ENCODE data around the gene SLFN12L. TPM values are rescaled to one million over a fixed set of nuclear protein-coding genes. Genes with fewer than 3 reads are reported as not detected.
"Not testable (repeated sequence)": the region's sequence is repeated elsewhere in the genome, so short reads cannot be mapped to it uniquely, and the experiment has no call there.

SLFN12L gene
- total and polyA plus RNA-seq, 2 experiments from 2014 or later = not detected

GRCh38 chr17:35536664-35537171, 760 bp downstream of the SLFN12L start:
- Histone ChIP-seq H3K9me3 (ENCODE audit: low read depth) (no peaks in the 10 kb centered on the region), H3K36me3 (no peaks in the 10 kb centered on the region), H3K4me1 (ENCODE audit: low read depth) (no peaks in the 10 kb centered on the region), H3K27me3 (peaks cover 18% of the 10 kb centered on the region), H3K27ac (no peak overlapping the region), H3K4me3 (no peak overlapping the region)
- no peak for DNase-seq (ENCODE audit: low read depth in 1 of 2, low spot score in 1 of 2)
- no peak for TF ChIP-seq CTCF (IDR thresholded peaks at IDR 0.05; ENCODE audit: low read depth, low read length)

GRCh38 chr17:35535406-35535805, 2.1 kb downstream of the SLFN12L start:
- not testable (repeated sequence) for H3K4me1 ChIP-seq (ENCODE audit: low read depth); DNase-seq (ENCODE audit: low read depth in 1 of 2, low spot score in 1 of 2); H3K36me3 ChIP-seq; H3K27ac ChIP-seq; H3K4me3 ChIP-seq; H3K9me3 ChIP-seq (ENCODE audit: low read depth)
- peaks cover 10% of the 10 kb centered on the region for H3K27me3 ChIP-seq

GRCh38 chr17:35534576-35535093, 2.8 kb downstream of the SLFN12L start:
- TF ChIP-seq CTCF (IDR thresholded peaks at IDR 0.05; ENCODE audit: low read depth, low read length) = no peak
- no peaks in the 10 kb centered on the region for H3K36me3 ChIP-seq

GRCh38 chr17:35531160-35531559, 6.3 kb downstream of the SLFN12L start:
- Histone ChIP-seq H3K36me3 (no peaks in the 10 kb centered on the region), H3K4me3 (no peak overlapping the region), H3K27me3 (peaks cover 5% of the 10 kb centered on the region), H3K4me1 (ENCODE audit: low read depth) (no peaks in the 10 kb centered on the region), H3K27ac (no peak overlapping the region), H3K9me3 (ENCODE audit: low read depth) (no peaks in the 10 kb centered on the region)
- no peak for TF ChIP-seq CTCF (IDR thresholded peaks at IDR 0.05; ENCODE audit: low read depth, low read length)
- DNase-seq (ENCODE audit: low read depth in 1 of 2, low spot score in 1 of 2) = no peak

More at GRCh38 chr17:35534576-35535093, 2.8 kb downstream of the SLFN12L start:
- H3K27me3 ChIP-seq = peaks cover 3% of the 10 kb centered on the region
- no peak overlapping the region for H3K4me3 ChIP-seq
- no peak for DNase-seq (ENCODE audit: low read depth in 1 of 2, low spot score in 1 of 2)
- no peaks in the 10 kb centered on the region for H3K9me3 ChIP-seq (ENCODE audit: low read depth)
- H3K4me1 ChIP-seq (ENCODE audit: low read depth) = no peaks in the 10 kb centered on the region
- no peak overlapping the region for H3K27ac ChIP-seq

- no peaks in the 10 kb centered on the region for H3K4me1 ChIP-seq (ENCODE audit: low read depth)
- no peak for TF ChIP-seq CTCF (IDR thresholded peaks at IDR 0.05; ENCODE audit: low read depth, low read length)
- H3K9me3 ChIP-seq (ENCODE audit: low read depth) = no peaks in the 10 kb centered on the region
- H3K27ac ChIP-seq = no peak overlapping the region
- H3K36me3 ChIP-seq = no peaks in the 10 kb centered on the region
- H3K27me3 ChIP-seq = peaks cover 8% of the 10 kb centered on the region
- no peak for DNase-seq (ENCODE audit: low read depth in 1 of 2, low spot score in 1 of 2)
- no peak overlapping the region for H3K4me3 ChIP-seq
These were observed 7.6 kb downstream of the SLFN12L start for GRCh38 chr17:35529866-35530265.

- not testable (repeated sequence) for DNase-seq (ENCODE audit: low read depth in 1 of 2, low spot score in 1 of 2); H3K9me3 ChIP-seq (ENCODE audit: low read depth); H3K4me3 ChIP-seq; H3K27me3 ChIP-seq; H3K27ac ChIP-seq; H3K4me1 ChIP-seq (ENCODE audit: low read depth); H3K36me3 ChIP-seq
These were observed 8.2 kb downstream of the SLFN12L start for GRCh38 chr17:35529326-35529725.

Measured in cardiac muscle cell (in vitro differentiated cells and primary cell).